Activated CD8-positive, alpha-beta memory T cell treated with anti-CD3 and anti-CD28 coated beads for 24 hours (primary cell): ENCODE results near the gene PLA2G2C.
"Not testable (repeated sequence)": the region's sequence is repeated elsewhere in the genome, so short reads cannot be mapped to it uniquely, and the experiment has no call there.

Source experiments
- DNase-seq: peaks from one replicate; pipeline ENCODE4 v3.0.0-alpha.2; 2020

The PLA2G2C gene, protein sequence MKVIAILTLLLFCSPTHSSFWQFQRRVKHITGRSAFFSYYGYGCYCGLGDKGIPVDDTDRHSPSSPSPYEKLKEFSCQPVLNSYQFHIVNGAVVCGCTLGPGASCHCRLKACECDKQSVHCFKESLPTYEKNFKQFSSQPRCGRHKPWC

DNA sequence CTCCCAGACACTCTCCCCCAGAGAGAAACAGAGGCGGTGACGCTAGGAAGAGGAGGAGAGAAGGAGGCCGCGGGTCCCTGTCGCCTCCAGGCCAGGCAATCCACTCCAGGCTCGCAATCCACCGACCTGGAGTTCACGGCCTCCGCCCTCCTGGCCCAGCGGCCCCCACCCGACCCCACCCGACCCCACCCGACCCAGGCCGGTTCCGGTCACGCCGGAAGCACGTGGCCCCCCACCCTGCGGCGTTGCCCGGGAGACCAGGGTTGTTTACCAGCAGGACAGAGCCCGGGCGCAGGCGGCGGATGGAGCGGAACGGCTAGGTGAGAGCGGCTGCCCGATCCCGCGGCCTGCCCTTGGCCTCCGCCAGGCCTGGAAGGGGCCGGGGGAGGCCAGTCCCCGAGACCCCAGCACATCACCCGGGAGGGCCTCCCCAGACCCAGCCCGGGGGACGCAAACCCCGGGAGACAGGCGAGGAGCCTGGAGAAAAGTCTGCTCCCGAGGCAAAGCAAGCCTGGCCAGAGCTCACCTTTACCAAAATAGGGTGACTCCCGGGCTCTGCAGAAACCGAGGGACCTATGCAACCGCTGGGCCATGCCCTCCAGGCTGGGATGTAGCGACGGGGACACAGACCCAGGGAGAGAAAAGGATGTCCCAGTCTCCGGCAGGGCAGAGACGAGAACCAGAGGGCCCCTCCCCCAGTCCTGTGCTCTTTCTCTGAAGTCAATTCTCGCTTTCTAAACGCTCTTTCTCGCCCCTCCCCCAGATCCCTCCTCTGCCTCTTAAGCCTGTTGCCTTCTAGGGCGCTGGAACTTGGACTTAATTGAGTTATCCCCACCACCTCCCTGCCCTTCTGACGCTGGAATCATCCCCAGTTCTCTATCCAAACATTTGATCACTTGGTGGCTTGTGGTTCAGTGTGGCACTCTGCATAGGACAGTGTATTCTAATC lies at the start of gene PLA2G2C, which contains the start of gene UBXN10:
Gene PLA2G2C, minus strand, starts transcription at position 685 of the 949 bp plus-strand sequence. CDS start 9,155 bp downstream, outside the sequence.
Gene UBXN10, plus strand, starts transcription at position 263 of the 949 bp plus-strand sequence. CDS start 4,466 bp downstream, outside the sequence.
- peak; percentile 81 for DNase-seq

DNA sequence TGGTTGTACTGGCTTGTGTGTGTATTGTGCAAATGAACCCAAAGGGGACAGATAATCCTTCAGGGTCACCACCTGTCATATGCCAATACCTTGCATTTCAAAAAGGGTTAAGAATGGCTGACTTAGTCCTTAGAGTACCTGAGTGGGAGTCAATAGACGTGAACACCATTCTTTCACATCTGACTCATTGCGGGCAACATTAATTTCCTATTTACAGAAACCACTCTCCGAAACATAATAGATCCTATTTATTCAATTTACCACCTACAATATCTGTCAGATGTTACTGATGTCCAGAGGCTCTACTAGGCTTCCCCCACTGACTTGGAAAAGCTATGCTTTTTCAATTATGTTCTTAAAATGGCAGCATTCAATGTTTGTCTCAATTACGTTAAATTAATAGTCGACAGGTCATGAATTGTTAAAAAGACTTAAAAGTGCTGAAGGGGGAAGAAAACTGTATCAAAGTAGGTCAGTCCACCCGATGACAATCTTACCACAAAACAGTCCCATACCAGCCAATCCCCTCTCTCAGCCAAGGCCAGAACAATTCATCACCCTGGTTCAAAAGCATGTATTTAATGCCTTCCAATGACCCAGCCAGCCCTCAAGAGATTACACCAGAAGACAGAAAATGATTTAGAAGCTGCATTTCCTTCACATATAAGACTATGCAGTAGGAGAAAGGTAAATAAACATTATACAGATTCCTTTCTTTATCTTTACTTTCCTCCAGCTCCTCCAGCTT lies 48.6 kb upstream of the PLA2G2C start:
- DNase-seq = no peak

DNA sequence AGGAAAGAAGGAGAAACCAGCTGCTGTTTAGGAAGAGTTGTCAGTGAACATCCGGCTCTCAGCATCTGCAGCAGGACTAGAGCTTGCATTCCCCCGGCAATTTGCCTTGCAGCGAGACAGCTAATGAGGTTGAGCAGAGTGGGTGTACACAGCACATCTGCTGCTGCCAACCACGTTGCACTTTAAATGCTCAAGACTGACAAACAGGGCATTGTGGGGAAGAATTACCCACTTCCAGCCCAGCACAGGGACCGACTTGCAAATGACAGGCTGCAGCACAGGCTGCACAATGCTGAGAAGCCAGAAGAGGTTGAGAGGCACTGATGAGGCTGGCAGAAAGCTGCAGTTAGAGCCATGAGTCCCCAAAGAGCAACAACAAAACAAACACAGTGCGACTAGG lies 47.5 kb upstream of the PLA2G2C start:
- DNase-seq = no peak

DNA sequence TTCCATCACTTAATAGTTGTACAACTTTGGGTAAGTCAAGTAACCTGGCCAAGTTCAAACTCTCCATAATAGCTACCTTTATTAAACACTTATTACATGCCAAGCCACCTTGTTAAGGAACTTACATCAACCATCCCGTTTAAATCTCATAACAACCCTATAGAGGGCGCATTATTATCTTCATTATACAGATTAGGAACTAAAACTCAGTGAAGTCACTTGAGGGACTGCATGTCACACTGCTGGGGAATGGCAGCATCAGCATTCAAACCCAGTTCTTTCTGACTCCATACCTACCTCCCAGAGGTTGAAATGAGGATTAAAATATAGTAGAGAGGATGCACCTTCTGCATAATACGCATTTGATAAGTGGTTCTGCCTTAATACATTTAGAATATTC lies 47.1 kb upstream of the PLA2G2C start:
- DNase-seq = no peak

DNA sequence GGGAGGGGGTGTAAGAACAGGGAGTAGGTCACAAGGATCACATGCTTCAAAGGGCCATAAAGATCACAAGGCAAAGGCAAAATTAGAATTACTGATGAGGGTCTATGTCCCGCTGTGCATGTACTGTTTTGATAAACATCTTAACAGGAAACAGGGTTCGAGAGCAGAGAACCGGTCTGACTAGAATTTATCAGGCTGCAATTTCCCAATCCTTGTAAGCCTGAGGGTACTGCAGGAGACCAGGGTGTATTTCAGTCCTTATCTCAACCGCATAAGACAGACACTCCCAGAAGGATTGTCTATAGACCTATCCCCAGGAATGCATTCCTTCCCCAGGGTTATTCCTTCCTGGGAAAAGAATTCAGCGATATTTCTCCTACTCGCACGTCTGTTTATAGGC lies 46.2 kb upstream of the PLA2G2C start:
- not testable (repeated sequence) for DNase-seq

DNA sequence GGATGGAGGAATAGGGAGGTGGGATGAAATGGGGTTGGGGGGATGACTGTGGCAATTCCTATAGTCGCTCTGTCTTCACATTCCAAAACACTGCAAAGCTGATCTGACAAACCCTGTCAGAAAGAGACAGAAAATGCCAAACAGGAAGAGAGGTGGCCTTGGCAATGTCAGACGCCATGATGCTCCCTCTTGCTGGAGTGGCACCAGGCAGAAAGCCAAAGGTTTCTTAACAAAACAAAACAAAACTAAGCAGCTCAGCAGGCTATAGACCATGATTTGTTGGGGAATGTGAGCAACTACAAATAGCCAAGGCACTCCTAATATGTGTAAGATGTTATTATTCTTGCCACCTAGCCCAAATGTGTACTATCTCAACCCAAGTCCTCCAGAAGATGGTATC lies 42.9 kb upstream of the PLA2G2C start:
- DNase-seq = no peak

DNA sequence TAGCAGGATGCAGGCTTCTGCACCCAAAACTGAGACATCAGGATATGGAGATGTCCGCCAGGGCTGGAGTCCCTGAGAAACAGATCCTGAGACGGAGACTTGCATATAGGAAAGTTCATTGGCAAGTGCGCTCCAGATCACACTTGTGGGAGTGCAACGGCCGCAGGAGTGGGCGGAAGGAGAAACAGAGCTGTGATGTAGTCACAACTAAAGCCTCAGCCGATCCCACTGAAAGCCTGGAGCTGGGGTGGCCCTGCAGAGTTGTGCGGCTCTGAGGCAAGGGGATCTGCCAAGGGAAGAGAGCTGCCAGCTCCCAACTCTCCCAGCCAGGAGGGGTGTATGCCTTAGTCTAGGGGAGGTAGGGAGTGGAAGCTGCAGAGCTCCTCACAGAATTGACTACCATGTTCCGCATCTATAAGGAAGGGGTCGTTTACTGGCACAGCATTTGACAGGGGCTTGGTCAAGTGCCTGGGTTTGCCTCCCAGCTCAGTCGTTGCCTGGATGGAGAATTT lies 42.1 kb upstream of the PLA2G2C start:
- DNase-seq = no peak

DNA sequence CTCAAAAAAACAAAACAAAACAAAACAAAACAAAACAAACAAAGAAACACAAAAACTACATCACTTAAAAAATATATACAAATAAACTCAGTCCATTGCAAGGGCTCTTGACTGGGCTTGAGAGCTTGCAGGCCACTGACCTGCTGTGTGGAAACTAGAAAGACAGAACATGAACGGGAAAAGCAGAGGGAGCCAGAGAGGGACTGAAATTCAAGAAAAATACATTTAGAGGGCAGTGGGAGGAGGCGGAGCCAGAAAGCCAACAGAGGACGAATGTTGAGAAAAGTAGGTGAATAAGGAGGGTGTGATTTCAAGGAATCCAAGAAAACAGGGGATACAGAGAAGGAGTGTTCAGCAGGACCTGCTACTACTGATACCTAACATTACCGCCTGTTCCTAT lies 41.4 kb upstream of the PLA2G2C start:
- no peak for DNase-seq

DNA sequence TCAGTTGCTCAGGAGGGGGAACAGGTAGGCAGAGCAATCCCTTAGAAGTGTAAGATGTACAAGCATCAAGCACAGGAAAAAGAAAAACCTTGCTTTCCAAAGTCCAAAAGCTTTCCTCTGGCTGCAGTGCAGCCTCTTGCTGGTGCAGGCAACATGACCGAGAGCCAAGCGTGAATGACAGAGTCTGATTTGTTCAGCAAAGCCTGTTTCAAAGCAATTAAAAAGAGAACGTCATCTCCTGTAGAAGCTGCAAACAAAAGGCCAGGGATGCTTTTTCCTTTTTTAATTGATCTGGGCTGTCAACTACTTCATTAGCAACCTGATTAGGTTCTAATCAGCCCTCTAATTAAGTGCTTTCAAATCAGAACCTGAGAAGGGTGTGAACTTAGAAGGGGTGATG lies 38.2 kb upstream of the PLA2G2C start:
- no peak for DNase-seq

DNA sequence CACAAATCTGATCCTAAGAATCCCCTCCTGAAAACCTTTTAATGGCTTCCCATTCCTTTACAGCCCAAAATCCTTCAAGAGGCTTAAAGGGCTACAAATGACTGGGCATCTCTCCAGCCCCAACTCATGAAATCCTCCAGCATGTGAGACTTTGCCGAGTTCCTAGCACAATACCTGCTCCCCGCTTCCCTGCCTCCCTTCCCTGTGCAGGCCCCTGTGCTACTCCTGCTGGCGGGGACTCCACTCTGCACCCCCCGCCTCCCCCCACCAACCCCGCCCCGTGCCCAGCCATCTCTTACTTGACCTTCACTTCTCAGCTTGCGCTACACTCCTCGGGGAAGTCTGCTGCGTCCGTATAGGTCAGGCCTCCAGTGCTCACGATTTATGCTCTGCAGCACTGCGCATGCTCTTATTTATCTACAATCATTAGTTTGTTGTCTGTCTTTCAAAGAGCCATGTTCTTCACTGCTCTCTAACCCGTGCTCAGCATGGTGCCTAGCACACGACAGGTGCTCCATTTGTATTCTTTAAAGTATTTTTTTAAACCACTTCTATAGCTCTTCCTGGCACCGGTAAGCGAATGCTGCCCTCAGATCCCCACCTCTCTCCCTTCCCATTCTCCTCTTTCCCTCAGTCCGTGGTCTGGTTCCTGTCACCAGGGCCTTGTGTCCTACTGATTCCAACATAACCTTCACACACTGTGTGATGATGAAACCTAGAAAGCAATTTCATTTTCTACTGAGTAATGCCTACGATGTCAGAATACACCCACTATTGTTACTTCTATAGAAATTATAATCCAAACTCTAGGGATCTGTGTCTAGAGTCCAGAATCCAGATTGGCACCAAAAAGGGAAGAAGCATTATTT lies 37.5 kb upstream of the PLA2G2C start:
- no peak for DNase-seq

DNA sequence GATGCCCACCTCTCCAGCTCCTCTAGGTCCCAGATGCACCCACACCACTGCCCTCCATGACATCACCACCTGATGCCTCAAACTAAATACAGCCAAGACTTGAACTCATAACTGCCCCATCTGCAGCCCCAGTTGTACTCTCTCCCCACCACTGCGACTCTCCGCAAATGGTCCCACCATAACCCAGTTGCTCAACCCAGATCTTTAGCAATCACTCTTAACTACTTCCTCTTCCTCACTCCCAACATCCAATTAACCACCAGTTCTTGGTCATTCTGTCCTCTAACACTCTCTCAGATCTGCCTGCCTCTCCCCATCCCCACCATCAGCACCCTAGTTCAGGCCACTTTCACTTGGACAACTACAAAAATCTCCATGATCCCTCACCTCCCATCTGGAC lies 36.8 kb upstream of the PLA2G2C start:
- DNase-seq = no peak

DNA sequence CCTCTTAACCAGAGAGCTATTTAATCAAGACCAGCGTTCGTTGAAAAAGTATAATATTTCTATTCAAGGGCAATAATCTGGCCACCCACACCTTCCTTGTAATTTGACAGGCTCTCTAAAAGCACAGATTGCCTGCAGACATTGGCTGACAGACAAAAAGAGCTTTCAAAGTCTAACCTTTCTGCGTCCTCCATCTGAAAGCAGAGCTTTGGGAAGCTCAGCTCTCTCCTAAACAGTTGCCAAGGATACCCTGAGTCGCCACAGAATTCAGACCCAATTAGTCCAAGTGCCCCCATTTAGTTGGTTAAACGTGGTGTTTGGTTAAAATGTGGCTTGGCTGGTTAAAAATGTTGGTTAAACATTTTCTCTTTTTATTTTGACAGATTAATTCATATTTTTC lies 33.7 kb upstream of the PLA2G2C start:
- no peak for DNase-seq

DNA sequence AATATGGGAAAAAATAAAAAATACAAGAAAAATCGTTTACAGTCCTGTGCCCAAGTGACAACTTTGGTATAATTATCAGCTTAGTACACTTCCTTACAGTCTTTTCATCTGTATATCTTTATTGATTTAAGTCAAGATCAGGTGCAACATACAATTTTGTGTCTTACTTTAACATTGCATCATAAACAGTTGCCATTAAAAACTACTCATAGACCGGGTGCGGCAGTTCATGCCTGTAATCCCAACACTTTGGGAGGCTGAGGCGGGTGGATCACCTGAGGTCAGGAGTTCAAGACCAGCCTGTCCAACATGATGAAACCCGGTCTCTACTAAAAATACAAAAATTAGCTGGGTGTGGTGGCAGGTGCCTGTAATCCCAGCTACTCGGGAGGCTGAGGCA lies 32.7 kb upstream of the PLA2G2C start:
- DNase-seq = not testable (repeated sequence)

DNA sequence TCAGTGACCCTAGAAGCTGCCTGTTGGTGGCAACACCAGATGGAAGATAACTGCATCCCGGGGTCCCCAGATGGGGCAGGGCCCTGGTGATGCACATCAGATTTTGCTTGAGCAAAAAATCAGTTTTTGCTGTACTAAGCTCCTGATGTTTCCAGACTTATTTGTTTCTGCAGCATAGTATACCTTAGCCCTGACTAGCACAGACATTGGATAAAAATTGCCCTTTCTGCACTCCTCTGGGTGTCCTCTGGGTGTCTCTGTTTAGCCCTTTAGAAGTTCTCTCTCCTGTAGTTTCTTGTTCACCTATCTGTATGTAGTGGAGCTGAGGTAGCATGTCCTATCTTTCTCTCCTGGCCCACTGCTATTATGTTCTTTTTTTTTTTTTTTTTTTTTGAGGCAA lies 30.3 kb upstream of the PLA2G2C start:
- no peak for DNase-seq

DNA sequence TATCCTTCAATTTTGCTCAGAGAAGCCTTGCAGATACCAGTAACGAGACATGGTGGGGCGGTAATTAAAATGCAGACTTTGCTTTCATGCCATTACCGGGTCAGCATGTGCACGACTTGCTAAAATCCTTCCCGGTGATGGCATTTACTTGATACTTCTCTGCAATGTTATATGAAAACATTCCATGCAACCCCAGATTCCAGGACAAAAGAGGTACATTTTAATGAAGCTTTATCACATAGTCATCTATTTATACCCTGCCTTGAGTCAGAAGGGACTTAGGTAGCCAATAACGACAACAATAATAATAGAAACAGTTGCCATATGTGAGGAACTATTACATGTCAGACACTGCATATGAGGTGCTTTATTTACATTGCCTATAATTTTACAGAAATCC lies 29.4 kb upstream of the PLA2G2C start:
- DNase-seq = no peak

DNA sequence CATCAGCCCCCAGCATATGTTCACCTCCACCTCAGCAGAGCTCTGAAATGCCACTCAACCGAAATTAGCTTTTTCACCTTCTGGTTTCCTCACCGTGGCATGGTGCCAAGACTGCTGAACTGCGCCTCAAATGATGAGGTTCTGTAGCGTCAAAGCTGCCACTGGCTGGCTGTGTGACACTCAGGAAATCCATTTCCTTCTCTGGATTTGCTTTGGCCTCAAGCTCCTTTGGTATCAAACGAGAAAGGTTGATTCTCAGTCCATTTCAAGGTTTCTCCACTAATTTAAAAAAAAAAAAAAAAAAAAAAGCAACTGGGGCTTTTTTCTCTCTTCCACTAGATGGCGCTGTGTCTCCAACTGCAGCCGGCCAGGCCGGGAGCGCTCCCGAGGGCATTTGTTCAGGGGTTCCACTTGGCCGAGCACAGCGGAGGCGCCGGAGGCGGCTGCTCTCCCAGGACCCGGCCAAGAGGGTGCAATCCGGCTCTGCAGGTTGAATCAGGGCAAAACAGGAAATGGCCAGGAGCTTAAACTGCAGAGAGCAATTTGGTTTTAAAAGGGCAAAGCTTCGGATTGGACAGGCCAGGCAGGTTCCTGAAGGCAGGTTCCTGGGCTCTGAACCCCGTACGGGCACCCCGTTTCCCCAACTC lies 26.5 kb upstream of the PLA2G2C start:
- DNase-seq = peak; percentile 78

DNA sequence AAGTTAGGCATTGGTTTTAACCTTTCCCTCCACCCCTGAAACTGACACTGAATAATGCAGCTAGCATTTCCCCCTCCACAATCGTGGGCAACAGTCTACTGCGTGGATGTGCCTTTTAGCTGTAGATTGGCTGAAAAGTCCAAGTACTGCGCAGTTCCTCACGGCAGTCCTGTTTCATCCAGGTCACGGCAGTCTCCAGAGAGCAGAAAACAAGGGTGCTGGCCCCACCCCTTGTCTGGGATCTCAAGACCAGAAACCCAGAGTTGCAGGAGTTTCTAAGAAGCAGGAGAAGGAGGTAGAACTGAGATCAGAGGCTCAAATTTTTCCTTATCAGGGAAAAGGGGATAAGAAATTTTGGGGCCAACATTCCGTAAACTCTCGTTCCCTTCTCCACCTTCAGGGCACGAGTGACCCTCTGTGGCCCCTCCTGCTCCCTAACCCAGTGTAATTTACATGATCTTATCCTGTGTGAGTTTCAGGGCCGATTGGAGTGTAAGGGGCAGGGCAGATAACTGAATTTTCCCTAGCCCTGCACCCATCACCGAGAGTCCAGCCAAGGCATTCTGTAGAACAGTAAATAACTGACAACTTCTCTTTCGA lies 25.9 kb upstream of the PLA2G2C start:
- DNase-seq = no peak

DNA sequence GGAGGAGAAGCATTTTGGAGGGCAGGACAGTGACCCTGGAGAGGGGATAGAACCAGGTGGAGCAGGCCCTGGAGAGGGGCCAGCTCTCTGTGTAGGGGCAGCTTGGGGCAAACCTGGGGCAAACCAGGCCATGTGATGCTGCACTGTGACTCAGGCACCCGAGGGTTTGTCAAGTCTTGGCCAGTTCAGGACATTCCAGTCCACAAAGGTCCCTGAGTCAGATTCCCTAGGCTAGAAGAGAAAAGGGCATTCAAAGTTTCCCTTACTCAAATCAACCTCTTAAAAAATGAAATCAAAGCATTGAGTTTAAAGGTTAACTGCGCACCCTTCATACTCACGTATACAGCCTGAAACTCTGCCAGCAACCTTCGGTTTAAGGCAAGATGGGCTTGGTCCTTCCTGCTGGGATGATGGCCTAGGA lies 25.2 kb upstream of the PLA2G2C start:
- DNase-seq = no peak

DNA sequence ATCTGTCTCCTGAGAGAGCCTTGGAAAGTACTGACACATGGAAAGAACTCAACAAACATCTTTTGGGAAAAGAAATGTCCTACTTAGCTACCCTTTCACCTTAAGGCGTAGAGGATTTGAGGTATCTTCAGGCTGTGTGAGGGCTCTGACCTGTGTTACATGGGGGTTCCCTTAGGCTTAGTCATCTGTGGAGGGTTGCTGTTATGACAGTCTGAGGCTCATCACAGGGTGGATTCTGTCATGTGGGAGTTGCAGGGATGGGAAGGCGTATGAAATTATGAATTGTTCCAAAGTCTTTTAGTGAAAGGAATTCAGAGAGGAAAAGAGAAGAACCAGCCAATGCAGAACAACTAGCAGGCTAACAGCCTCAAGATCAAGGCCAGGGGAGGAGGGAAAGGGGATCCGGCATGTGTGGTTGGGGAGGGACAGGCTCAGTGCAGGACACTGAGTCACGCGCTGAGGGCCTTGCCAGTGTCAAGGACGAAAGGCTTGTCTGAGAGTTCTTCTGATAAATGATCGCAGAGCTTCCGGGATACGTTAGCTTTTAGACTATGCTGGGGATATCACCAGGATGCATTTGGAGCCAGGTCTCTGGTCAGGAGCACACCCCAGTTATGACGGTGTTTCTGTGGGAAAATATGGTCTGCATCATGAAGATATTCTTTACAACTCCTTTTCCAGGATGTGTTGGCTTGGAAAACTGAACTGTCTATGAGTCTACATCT lies 24.6 kb upstream of the PLA2G2C start:
- no peak for DNase-seq

DNA sequence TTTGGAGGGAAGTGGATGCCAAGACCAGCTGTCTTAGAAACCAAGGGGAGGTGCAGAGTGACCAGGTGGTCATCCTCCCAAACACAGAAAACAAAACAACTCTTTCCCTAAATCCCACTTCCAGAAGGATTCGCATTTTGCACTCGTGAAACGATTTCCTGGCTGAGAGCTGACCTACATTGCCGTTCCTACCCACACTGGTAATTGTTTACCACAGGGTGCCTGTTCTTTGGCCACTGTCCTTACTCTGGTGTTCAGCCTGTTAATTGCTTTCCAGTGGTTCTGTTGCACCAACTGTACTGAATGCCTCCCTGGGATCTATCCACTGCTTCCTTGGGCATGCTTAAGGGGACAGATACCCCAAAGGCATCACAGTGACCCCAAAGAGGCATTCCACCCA lies 23.2 kb upstream of the PLA2G2C start:
- DNase-seq = no peak

DNA sequence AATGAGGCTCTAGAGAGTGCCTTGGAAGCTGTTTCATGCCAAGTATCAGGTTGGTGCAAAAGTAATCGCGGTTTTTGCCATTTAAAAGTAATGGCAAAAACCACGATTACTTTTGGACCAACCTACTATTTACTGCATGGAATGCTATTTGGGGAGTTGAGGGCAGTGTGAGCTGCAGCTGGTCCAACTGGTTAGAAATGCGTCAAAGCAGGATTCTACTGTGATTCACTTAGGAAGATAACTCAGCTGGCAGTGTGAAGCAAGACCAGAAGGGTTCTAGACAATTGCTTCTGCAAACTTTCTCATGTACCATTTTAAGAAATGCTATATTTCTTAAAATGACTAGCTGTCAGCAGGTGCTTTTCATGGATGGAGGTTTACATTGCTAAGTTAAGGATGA lies 21.2 kb upstream of the PLA2G2C start:
- DNase-seq = no peak
